GM12875 (cell line): ENCODE data around the gene POLRMT.

Experiments used
- H3K4me3 ChIP-seq: one replicate; pipeline ENCODE4 v1.5.1; 2011; ENCODE audit warnings: low read depth, low read length, control low read depth
- CTCF ChIP-seq: IDR thresholded peaks from 2 replicates; pipeline ENCODE4 v1.5.1; 2011; ENCODE audit warnings: low read depth, mild to moderate bottlenecking, control low read depth, inconsistent platforms, low read length, moderate library complexity, borderline replicate concordance; ENCODE audit not compliant: insufficient read depth

POLRMT gene

GRCh38 chr19:620166-620862 lies 13.0 kb downstream of the POLRMT start:
- no peak for TF ChIP-seq CTCF
- no peak overlapping the region for H3K4me3 ChIP-seq

- no peak for TF ChIP-seq CTCF
- no peak overlapping the region for H3K4me3 ChIP-seq
Observed at GRCh38 chr19:619286-620002, 13.9 kb downstream of the POLRMT start.

- H3K4me3 ChIP-seq, result no peak overlapping the region
- no peak for TF ChIP-seq CTCF
Observed at GRCh38 chr19:618674-619285, 14.6 kb downstream of the POLRMT start.

GRCh38 chr19:618247-618619 lies 15.1 kb downstream of the POLRMT start:
- TF ChIP-seq CTCF, result no peak
- no peak overlapping the region for H3K4me3 ChIP-seq

GRCh38 chr19:617551-618246 lies 15.6 kb downstream of the POLRMT start:
- TF ChIP-seq CTCF, result no peak
- no peak overlapping the region for H3K4me3 ChIP-seq

- no peak overlapping the region for H3K4me3 ChIP-seq
- no peak for TF ChIP-seq CTCF
Observed at GRCh38 chr19:616747-617526, 16.4 kb downstream of the POLRMT start.
